Activated T-cell treated with anti-CD3 and anti-CD28 coated beads for 4 hours (primary cell): ENCODE results near the gene CCDC34.

ENCODE experiments used
- DNase-seq: peaks from one replicate; pipeline ENCODE4 v3.0.0-alpha.2; 2020

Gene CCDC34

GRCh38 chr11:27362749-27363575 is at the start of gene CCDC34:
Gene CCDC34, minus strand, starts transcription at chr11:27363215. Its CDS starts 21 bp downstream, at chr11:27363194.
- DNase-seq: peak; percentile 69

GRCh38 chr11:27412192-27412691 is 49.2 kb upstream of the CCDC34 start:
- no peak for DNase-seq

- DNase-seq: no peak
These were observed 48.3 kb upstream of the CCDC34 start for GRCh38 chr11:27411328-27411727.

GRCh38 chr11:27410272-27410671 is 47.3 kb upstream of the CCDC34 start:
- DNase-seq: no peak

- DNase-seq: no peak
These were observed 46.7 kb upstream of the CCDC34 start for GRCh38 chr11:27409742-27410141.

GRCh38 chr11:27409049-27409448 is 46.0 kb upstream of the CCDC34 start:
- no peak for DNase-seq

GRCh38 chr11:27408246-27408800 is 45.3 kb upstream of the CCDC34 start:
- no peak for DNase-seq

GRCh38 chr11:27406498-27407354 is 43.7 kb upstream of the CCDC34 start:
- no peak for DNase-seq

- no peak for DNase-seq
These were observed 42.1 kb upstream of the CCDC34 start for GRCh38 chr11:27405134-27405533.

- no peak for DNase-seq
These were observed 41.4 kb upstream of the CCDC34 start for GRCh38 chr11:27404427-27404826.

- DNase-seq: no peak
These were observed 40.2 kb upstream of the CCDC34 start for GRCh38 chr11:27403195-27403594.

- no peak for DNase-seq
These were observed 39.4 kb upstream of the CCDC34 start for GRCh38 chr11:27402450-27402849.

- no peak for DNase-seq
These were observed 38.9 kb upstream of the CCDC34 start for GRCh38 chr11:27401833-27402316.

- no peak for DNase-seq
These were observed 38.3 kb upstream of the CCDC34 start for GRCh38 chr11:27401280-27401832.

GRCh38 chr11:27398400-27398770 is 35.4 kb upstream of the CCDC34 start:
- DNase-seq: no peak

GRCh38 chr11:27397624-27398399 is 34.8 kb upstream of the CCDC34 start:
- no peak for DNase-seq

GRCh38 chr11:27396259-27396839 is 33.3 kb upstream of the CCDC34 start:
- DNase-seq: no peak

- no peak for DNase-seq
These were observed 32.7 kb upstream of the CCDC34 start for GRCh38 chr11:27395556-27396258.

GRCh38 chr11:27394781-27395228 is 31.8 kb upstream of the CCDC34 start:
- no peak for DNase-seq

GRCh38 chr11:27392278-27393114 is 29.5 kb upstream of the CCDC34 start:
- no peak for DNase-seq
